ENCODE results near the gene BEST2.

Gene BEST2

DNA sequence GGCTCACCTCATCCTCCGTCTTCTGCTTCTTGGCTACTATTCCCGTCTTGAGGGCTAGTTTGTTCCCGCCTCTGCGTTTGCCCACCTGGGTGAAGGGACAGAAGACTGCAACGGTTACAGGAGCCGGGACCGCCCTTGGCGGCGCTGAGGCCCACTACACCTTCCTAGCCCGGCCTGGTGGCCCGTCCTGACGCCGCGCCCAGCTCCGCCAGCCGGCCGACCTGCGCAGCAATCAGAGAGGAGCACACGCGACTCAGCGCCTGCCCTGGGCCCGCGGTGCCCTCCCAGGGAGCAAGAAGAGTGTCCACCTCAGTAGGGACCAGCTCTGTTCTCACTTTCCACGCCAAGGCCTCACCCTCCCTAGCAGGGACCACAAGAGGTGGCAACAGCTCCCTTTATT, 20.3 kb upstream of the BEST2 start:
- no peak for DNase-seq (ENCODE audit: low read depth)

DNA sequence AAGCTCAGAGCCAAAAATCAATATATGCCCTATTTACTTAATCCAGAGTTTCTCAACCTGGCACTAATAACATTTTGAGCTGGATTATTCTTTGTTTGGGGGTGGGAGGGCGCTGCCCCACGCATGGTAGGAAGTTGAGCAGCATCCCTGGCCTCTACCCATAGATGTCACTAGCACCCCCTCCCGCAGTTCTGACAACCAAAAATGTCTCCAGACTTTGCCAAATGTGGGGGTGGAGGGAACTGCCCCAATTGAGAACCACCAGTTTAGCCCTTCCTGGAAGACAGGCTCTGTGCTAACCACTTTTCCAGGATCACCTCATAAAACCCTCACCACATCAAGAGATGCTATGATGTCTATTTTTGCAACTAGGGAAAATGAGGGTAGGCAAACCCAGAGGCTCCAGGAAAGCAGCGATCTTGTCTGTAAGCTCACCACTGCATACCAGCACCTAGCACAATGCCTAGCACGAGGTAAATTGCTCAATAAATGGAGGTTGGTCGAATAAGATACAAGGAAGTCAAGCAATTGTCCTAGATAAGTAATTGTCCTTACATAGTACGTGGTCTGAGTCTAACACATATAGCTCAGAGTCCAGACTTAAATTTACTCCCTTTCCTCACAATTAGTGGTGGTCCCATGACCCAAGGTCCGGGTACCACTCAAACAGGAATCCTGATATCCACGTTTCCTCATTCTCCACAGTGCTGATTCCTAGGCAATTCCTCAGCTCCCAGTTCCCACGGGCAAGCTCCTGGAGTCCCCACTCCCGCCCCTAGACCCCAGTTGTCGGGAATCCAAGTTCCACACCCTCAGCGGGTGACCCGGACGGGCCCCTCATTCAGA, 18.0 kb upstream of the BEST2 start:
- DNase-seq (ENCODE audit: low read depth), result peak; percentile 64

DNA sequence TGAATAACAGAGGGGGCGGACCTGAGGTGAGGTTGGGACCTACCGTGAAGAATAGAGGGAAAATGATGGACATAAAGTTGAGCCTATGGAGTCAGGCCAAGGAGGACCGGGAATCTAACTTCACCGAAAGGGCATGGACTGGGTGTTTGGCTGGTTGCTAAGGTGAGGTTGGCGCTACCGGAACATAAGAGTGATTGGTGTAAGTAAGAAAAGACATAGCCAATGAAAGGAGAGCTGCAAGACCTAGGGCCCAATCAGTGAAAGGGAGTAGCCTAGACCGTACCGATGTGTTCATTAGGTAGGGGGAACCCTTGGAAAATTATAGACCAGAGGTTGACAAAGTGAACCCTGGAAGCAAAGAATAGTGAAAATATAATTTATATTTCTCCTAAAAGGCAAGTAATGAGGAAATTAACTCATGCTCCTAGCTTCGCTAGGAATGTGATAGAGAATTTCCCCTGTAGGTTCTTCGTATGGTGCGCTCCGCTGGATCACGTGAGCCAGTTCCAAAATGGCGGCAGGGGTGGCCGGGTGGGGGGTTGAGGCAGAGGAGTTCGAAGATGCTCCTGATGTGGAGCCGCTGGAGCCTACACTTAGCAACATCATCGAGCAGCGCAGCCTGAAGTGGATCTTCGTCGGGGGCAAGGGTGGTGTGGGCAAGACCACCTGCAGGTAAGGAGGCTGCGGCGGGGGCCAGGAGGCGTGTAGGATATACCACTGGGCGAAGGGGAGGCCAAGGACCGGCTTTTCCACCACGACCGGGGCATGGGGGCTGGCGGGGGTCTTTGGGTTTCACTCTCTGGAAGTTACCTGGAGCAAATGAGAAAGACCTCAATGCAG, 14.4 kb upstream of the BEST2 start, which contains the start of gene GET3:
TSS of gene GET3 (plus strand) at position 503 of the 840 bp plus-strand sequence. CDS start at position 512, 9 bp downstream.
- peak; percentile 100 for DNase-seq (ENCODE audit: low read depth)

DNA sequence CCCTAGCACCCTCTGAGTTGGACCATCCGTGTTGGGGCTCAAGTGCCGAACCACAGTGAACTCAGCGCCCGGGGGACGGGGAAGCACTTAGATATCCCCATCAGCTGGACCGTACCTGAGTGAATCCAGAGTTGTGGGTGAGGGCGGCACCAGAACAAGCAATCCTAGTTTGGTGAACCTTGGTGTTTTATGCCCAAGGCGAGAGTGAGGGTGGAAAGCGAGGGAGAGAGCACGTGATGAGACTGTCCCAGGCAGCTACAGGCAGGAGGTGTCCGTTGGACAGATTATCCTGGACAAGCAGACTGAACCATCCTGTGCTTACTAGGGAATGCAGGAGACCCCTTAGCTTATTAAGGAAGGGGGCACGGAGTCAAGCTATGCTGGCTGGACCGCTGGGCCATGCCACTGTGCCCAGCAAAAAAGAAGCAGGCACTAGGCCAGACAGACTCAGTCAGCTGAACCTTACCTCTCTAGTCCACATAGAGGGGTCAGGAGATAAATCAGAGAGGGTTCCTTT, 13.7 kb upstream of the BEST2 start:
- no peak for DNase-seq (ENCODE audit: low read depth)

DNA sequence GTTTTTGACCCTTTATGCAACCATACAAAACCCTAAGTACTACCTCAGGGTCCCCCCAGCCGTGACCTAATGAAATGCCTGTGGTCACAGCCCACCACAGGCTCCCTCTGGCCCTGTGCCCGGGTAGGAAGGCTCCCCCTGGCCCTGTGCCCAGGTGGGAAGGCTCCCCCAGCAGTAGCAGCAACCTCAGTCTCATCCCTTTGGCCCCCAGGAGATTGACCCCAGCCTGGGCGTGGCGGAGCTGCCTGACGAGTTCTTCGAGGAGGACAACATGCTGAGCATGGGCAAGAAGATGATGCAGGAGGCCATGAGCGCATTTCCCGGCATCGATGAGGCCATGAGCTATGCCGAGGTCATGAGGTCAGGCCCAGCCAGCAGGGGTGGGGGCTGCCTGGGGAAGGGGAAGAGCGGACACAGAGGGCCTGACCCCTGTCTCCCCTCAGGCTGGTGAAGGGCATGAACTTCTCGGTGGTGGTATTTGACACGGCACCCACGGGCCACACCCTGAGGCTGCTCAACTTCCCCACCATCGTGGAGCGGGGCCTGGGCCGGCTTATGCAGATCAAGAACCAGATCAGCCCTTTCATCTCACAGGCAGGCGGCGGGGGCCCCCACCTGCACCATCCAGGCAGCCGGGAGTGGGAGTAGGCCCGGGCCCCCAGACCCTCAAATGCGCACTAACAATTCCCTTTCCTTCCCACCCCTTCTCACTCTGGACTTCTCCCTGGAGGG, 6.3 kb upstream of the BEST2 start:
- peak; percentile 67 for DNase-seq (ENCODE audit: low read depth)

DNA sequence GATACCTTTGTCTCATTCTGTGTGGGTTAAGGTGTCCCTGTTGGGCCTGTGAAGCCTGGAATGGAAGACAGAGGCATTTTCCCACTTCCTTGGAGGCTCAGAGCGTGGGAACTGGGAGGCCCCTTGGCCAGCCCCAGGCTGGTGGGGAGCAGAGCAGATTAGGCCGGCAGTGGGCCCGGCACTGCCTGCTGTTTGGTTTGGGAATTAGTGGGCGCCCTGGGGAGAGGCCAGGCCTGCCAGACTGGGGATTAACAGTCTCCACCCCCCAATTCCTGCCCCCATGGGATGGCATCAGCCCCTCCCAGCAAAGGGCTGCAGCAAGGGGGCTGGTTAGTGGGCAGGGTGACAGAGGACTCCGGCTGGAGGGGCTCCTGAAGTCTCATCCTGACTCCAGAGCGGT, 3.1 kb upstream of the BEST2 start:
- DNase-seq (ENCODE audit: low read depth), result no peak

DNA sequence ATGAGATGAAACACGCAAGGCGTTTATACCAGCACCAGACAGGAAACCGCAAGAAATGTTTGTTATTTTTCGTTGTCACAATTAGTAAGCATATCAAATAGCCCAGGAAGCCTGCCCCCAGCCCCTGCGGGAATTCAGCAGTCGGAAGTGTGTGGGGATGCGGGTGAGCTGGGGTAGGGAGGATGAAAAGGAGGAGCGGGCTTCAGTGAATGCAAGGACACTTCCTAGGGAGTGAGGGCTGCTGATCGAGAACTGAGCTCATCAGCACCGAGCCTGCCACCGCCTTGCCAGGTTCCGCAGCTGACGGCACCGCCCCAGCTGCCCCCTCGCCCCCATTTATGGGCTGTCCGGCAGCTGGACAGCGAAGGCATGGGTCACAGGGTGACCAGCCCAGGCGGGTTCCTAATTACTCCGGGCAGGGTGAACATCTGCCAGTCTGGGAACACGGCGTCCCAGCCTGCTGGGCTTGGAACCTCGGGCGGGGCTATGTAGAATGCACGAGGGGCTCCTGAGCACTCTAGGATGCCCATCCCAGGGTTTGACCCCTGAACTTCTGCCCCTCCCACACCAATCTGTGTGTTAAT, 1.6 kb upstream of the BEST2 start:
- DNase-seq (ENCODE audit: low read depth), result peak; percentile 16

DNA sequence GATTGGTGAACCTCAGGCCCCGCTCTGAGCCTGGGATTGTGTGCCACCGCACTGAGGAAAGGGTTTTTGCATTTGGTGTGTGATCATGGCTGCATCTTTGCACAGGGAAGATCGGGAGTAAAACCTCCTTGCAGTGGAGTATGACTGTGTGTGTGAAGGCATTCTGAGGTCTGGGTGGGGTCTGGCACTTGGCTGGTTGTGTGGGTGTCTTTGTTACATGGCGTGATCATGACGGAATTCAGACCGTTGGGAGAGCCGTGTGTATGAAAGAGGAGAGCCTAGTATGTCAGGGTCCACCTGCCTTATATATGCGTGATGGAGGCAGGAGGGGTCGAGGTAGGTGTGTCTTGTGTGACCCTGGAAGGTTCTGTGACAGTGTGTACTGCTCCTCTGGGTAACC, 740 bp upstream of the BEST2 start:
- no peak for DNase-seq (ENCODE audit: low read depth)

DNA sequence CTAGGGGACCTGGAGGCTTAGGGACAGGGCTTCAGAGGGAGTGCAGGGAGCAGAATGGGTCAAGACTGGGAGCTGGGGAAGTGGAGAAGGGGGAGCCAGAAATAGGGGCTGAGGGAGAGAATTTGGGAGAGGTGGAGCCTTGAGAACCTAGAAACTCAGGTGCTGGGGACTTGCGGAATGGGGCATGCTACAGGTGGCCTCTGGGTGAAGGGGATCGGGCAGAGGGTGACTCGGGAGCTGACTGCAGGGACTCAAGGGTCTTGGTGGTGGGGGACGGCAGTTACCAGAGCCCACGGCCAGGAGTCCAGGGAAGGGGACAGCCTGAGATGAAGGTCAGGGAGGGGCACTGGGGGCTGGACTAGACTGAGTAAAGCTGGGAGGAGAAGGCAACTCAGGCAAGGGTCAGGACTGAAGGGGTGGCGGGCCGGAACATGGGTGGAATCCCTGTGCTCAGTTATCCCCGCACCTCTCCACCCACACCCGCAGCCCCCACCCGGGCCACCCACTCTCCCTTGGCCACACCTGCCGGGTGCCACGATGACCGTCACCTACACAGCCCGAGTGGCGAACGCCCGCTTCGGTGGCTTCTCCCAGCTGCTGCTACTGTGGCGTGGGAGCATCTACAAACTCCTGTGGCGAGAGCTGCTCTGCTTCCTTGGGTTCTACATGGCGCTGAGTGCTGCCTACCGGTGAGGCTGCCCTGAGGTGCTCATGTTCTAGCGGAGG, 628 bp downstream of the BEST2 start:
- DNase-seq (ENCODE audit: low read depth), result no peak

DNA sequence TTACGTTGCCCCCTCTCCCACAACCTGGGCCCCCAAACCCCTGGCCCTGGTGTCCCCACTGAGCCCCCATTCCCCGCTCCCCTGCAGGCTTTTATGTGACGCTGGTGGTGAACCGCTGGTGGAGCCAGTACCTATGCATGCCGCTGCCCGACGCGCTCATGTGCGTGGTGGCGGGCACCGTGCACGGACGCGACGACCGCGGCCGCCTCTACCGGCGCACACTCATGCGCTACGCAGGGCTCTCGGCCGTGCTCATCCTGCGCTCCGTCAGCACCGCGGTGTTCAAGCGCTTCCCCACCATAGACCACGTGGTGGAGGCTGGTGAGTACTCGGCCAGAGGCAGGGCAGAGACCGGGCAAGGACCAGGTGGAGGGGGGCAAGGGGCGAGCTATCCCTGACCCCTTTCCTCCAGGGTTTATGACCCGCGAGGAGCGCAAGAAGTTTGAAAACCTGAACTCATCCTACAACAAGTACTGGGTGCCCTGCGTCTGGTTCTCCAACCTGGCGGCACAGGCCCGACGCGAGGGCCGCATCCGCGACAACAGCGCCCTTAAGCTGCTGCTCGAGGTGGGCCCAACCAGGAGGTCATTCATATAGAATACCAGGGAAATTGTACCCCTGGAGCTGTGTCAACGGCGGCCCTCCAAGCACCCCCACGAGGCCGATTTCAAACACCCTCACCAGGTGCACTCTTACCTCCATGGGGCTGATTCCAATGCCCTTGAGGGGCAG, 3.0 kb downstream of the BEST2 start:
- DNase-seq (ENCODE audit: low read depth), result no peak

DNA sequence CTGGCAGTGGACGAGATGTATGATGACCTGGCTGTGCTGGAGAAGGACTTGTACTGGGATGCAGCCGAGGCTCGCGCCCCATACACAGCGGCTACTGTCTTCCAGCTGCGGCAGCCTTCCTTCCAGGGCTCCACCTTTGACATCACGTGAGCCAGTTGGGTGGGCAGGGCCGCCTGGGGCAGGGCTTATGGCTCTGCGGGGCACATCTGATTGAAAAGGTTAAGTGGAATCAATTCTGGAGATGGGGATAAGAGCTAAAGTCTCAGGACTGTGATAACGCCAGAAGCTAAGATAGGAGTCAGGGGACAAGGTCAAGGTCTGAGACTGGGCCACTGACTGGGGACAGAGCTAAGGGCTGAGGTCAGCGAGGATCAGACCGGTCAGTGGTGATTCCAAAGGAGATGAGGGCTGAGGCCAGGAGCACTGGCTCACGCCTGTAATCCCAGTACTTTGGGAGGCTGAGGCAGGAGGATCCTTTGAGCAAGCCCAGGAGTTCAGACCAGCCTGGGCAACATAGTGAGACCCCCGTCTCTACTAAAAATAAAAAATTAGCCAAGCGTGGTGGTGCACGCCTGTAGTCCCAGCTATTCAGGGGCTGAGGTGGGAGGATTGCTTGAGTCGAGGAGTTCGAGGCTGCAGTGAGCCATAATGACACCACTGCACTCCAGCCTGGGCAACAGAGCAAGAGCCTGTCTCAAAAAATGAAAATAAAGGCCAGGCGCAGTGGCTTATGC, 4.7 kb downstream of the BEST2 start:
- DNase-seq (ENCODE audit: low read depth), result no peak

DNA sequence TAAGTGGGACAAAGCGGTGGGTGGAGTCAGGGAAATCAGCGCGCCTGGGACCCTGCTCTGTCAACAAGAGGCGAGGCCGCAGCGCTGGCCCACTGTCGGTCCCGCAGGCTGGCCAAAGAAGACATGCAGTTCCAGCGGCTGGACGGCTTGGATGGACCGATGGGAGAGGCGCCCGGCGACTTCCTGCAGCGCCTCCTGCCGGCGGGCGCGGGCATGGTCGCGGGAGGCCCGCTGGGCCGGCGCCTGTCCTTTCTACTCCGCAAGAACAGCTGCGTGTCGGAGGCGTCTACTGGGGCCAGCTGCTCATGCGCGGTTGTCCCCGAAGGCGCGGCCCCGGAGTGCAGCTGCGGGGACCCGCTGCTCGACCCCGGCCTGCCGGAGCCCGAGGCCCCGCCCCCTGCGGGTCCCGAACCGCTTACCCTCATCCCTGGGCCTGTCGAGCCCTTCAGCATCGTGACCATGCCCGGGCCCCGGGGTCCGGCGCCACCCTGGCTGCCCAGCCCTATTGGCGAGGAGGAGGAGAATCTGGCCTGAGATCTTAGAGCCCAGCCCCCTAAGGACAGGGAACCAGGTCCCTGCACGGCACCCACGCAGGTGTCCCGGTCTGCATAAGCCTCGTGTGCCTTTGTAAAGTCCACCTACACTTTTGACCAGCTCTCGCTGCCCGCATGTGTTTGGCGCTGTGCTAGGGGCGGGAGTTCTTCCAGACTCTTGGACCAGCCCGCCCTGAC, 6.1 kb downstream of the BEST2 start:
- peak; percentile 51 for DNase-seq (ENCODE audit: low read depth)

DNA sequence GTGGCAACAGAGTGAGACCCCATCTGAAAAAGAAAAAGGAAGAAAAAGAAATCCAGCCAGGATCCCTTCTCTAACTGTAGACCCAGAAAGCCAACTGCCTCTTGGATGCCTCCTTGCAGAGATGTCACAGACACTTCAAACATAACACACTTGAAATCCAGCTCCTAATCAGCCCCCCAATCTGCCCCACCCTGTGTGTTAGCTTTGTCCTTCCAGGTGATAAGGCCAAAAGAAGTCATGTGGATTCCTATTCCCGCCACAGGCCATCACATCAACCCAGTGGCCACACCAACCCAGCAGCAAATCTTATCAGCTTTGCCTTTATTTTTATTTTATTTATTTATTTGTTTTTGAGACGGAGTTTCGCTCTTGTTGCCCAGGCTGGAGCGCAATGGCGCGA, 8.1 kb downstream of the BEST2 start:
- no peak for DNase-seq (ENCODE audit: low read depth)

DNA sequence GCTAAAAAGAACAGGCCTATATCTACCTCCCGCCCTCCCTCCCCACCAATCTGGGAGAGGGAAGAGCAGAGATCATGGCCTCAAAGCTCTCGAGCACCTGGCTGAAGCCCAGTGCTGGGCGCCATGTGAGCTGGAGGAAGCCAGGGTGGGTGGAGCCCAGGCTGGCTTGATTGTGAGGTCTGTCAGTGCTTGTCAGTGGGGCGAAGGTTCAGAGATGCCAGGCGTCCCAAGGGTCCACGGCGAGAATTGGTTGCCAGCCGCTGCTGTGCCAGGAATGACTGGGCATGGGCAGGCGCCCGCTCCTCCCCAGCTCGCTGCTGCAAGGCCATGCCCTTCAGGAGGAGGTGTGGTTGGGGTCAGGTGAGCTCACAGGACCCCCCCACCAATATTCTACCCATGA, 11.5 kb downstream of the BEST2 start:
- DNase-seq (ENCODE audit: low read depth), result no peak

DNA sequence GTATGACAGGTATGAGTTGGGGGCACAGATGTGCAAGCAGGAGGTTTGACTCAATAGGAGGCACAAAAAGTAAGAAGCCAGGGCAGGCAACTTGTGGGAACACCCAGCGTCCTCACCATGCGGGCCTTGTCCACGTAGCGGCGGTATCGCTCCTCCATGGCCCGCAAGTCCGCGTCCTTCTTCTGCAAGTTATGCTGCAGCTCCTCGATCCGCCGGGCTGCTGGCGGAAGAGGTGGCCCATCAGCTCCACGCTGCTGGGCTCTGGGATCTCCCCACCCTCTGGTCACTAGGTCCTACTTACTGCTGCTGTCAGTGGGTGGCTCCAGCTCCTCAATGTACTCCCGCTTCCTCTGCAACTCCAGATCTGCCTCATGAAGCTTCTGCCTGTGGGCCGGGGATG, 13.1 kb downstream of the BEST2 start:
- no peak for DNase-seq (ENCODE audit: low read depth)

DNA sequence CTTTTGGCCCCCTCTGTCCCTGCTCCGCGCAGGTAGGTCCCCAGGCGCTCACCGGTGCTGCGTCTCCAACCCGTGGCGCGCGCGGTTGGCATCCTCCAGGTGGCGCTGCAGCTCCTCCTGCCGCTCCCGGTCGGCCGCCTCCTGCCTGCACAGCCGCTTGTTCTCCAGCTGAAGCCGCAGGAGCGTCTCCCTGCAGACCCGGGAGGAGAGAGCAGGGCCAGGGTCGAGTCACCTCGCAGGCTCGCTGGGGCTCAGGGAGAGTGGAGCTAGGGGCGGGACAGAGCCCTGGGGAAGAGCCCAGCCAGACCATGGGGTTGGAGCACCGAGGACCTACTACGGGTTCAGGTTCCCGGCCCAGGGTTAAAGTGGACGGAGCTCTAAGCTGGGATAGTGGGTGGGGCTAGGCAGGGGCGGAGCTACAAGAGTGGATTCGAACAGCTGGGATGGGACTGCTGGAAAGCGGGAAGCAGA, 14.5 kb downstream of the BEST2 start:
- DNase-seq (ENCODE audit: low read depth), result peak; percentile 70

DNA sequence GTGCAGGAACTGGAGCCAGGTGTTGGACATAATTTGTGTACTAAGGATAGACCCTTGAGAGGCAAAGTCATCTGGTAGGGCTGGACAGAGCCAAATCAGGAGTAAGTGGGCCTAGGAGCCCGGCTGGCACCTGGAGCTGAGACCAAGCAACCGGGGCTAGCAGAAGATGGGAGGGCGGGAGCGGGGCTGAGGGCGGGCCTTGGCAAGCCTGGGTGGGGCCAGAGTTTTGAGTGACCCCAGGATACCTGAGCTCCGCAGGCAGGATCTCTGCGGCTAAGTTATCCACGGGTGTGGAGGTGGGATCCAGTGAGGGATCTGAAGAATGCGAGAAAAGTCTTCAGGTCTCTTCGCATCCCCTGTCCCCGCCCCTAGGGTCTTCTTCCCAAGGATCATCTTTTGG, 15.6 kb downstream of the BEST2 start:
- DNase-seq (ENCODE audit: low read depth), result no peak

DNA sequence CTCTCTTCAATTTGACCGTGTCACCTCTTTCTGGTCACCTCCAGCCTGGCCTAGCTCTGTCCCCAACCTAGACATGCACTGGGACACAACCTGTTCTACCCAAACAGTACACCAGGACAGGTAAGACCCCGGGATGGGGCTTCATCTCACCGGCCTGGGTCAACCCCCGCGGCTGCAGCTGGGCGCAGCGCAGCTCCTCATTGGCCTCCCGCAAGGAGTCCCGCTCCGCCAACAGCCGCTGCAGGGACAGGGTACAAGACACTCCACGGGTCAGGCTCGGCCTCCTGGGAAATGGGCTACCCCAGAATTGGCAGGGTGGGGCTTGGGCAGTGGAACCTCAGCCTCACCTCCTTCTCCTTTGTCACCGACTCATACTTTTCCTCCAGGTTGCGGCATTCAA, 16.1 kb downstream of the BEST2 start:
- no peak for DNase-seq (ENCODE audit: low read depth)

DNA sequence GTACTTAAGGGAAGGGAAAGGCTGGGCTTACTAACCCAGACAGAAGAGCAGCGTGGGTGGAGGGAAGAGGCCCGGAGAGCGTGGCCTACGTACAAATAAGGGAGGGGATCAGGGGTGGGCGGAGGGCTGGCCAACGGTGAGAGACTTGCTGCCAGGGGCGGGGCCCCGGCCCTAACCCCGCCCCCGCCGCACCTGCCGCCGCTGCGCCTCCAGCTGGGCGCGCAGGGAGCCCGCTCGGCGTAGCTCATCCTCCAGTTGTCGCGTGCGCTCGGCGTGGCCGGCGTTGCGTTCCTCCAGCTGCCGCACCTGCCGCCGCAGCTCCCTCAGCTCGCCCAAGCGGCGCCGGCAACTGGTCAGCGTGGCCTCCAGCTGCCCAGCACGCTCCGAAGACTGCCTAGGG, 18.1 kb downstream of the BEST2 start:
- DNase-seq (ENCODE audit: low read depth), result peak; percentile 63

Data from amniotic epithelial cell (primary cell).